ENCODE results near the gene P3H2.

Gene P3H2

DNA sequence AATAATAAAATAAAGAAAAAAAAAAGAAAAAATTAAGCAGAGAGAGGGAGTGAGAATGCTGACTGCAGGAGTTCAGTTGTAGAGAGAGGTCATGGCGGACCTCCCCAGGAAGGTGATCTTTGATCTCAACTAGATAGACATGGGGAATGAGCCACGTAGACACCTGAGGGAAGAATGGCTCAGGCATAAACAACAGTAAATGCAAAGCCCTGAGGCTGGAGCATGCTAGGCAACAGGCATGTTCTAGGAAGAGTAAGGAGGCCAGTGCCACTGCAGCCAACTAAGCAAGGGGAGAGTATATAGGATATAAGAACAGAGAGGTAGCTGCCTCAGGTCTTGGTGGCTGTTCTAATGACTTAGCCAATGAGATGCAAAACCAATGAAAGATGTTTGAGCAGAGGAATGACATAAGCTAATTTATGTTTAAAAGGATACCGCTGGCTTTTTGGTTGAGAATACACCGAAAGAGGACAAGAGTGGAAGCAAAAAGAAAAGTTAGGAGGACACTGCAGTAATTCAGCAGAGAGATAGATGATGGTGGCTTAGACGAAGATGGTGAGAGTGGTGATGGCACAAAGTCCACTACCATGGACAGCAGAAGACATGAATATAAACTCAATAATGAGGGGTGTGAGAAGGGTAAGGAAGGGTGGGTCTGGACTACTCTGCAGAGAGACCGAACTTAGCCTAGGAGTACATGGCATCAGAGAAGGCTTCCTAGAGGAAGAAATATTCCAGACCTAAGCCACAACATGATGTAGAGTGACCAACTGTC lies 174.6 kb downstream of the P3H2 start:
- DNase-seq (ENCODE audit: low read depth) = no peak

GRCh38 chr3:189944285-189945145 lies 176.2 kb downstream of the P3H2 start:
- no peak for DNase-seq (ENCODE audit: low read depth)

- no peak for DNase-seq (ENCODE audit: low read depth)
These were observed 177.7 kb downstream of the P3H2 start for GRCh38 chr3:189942948-189943347.

DNA sequence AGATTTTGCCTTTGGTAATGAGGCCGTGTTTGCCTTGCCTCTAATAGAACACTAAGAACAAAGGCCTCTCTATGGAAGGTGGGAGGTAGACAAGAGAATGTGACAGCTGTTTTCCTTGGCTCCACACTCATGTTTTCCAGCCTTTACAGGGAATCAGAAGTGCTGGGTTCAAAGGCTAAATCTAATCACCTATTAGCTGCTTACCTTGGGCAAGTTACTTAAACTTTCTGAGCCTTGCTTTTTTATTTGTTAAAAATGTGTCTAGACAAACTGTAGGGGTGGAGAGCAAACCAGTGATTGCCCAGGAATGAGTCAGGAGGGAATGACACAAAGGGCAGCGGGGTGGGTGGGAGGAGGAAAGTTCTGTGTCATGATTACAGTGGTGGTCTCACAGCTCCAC lies 179.0 kb downstream of the P3H2 start:
- DNase-seq (ENCODE audit: low read depth) = no peak

DNA sequence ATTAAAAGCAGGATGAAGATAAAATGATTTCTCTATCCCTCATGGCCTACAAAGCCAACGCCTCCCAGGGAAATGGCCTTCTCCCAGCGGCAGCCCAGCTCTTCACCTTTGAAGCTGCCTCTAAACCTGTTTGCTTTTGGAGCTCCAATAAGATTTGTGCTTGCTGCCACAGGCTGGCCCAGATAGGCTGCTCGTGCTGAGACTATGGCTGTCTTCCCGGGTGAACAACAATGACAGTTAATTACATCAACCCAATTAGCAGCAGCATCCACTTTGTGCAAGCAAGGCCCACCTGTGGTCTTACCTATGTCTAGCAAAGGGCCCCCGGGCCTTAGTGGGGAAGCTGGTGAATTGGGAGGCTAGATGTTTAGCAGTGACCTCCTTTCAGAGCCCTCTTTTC lies 179.6 kb downstream of the P3H2 start:
- no peak for DNase-seq (ENCODE audit: low read depth)

- no peak for DNase-seq (ENCODE audit: low read depth)
These were observed 183.2 kb downstream of the P3H2 start for GRCh38 chr3:189937302-189938127.

- no peak for DNase-seq (ENCODE audit: low read depth)
These were observed 184.3 kb downstream of the P3H2 start for GRCh38 chr3:189936201-189936945.

GRCh38 chr3:189927975-189928895 lies 192.5 kb downstream of the P3H2 start:
- no peak for DNase-seq (ENCODE audit: low read depth)

DNA sequence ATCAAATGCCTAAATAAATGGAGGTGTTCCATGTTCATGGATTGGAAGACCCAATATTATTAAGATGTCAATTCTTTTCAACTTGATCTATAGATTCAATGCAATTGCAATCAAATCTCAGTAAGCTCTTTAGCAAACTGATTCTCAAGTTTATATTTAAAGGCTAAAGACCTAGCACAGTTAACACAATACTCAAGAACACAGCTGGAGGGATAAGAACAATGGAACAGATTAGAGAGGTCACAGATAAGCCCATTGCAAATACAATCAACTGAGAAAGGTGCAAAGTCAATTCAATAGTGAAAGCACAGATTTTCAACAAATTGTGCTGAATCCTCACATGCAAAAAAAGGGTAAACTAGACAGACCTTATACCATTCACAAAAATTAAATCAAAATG lies 198.9 kb downstream of the P3H2 start:
- DNase-seq (ENCODE audit: low read depth) = no peak

DNA sequence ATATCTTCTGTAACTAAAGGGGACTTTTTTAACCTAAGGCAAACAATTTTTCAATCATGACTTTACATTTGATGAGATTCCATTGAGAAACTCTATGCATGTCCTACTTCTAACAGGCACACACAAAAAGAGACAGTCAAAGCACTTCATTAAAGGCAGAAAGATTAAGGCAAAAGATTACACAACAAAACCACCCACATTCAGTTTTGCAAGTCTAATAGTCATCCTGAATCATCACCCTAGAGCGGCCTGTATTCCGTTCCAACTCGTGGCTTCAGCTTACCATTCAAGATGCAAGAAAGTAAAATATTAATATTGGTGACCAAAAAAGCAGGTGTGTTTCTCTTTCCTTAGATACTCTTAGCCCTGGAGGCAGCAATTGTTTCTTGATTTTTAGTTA lies 205.9 kb downstream of the P3H2 start:
- DNase-seq (ENCODE audit: low read depth) = no peak

DNA sequence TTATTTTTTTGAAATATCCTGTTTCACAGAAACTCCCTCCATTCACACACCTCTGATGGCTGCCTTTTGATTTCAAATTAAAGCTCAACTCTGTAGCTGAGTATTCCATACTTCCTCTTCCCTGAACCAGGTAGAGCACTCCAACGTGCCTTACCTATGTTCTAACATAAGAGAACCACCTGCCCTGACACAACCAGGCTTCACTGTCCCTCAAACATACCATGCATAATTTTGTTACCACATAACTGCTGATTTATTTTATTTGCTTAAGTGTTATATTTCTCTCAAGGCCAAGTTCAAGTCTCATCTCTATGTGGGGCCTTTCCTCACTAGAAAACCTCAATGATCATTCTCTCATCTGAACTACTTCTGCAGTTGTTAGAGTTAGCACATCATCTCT lies 209.7 kb downstream of the P3H2 start:
- DNase-seq (ENCODE audit: low read depth) = no peak

DNA sequence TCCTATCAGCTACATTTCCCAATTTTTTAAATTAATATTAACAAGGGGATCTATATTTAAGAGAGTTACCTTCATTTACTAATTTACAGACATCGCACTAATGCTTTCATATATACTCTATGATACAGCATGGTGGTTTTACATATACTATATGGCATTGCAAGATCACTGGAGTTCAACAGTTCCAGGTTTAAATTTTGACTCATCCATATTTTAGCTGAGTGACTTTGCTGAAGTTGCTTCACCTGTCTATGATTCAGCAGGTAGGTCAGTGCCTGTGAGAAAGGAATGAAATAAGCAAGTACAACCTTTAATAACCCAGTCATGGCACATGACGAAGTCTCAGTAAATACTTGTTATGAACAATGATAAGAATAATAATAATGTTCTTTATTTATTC lies 211.1 kb downstream of the P3H2 start:
- DNase-seq (ENCODE audit: low read depth) = no peak

DNA sequence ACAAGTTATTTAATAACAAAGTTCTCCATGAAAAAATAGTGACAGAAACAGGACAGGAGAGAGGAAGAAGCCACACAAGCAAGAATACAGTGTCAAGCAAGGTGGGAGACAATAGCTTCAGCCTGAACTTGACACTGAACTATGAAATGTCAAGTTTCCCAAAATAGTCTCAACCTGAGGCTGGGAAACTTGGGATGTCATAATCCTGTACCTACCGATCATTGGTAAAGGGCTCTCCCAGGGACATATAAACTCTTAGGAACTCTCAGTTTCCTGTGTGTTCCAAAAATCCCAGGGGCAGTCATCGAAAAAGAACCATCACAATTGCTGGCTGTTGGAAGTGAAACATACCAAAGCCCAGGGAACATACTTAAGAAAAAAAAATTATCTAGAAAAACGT lies 211.6 kb downstream of the P3H2 start:
- no peak for DNase-seq (ENCODE audit: low read depth)

- no peak for DNase-seq (ENCODE audit: low read depth)
These were observed 212.1 kb downstream of the P3H2 start for GRCh38 chr3:189908646-189909045.

DNA sequence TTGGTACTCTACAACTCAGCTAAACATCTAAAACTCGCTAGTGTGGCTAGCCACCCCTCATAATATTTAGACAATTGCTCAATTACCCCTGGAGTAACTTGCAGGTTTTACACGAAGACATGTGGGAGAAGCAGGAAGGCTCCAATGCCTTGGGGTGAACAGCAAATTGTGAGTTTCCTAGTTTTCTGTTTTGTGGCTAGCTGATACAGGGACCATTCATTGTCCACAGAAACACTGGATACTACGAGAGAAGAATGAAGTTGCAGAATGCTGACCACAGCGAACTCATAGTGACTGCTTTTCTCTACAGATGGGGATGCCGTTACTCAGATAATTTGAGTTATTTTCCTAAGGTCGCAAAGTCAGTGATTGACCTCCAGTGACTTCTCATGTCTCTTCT lies 212.9 kb downstream of the P3H2 start:
- DNase-seq (ENCODE audit: low read depth) = no peak

All from activated T-helper 9 cell treated with anti-CD3 and anti-CD28 coated beads, Interleukin-2, amount 50 U/mL, for 16 hours (primary cell).